ENCODE data around the gene INPP5D. TPM values are rescaled to one million over a fixed set of nuclear protein-coding genes. Genes with fewer than 3 reads are reported as not detected.

The INPP5D gene
- total and polyA plus RNA-seq, 2 donors (not counting 1 experiment from before 2014, with no cell fraction given): 0.01 to 0.33 TPM

DNA sequence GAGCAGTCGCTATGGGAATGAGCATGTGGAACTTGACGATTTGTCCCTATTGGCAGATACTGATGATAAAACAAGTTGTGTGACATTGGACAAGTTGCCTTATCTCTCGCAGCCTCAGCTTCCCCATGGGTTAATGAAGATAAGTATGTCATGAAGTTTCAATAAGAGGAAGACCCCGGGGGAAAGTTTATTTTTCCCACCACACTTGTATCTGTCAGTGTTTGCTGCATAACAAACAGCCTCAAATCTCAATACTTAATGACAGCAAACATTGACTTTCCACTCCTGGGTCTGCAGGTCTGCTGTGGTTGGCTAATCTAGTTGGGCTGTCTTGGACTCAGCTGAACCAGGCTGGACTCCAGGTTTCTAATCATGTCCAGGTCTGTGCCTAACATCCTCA, 45.8 kb downstream of the INPP5D start:
- no peaks in the 10 kb centered on the region for H3K79me2 ChIP-seq (ENCODE audit: control insufficient read depth, insufficient read depth, low read length)
- no peaks in the 10 kb centered on the region for H3K9me3 ChIP-seq (ENCODE audit: control insufficient read depth, insufficient read depth, low read depth, low read length)
- H3K27me3 ChIP-seq (ENCODE audit: control insufficient read depth, insufficient read depth, low read length): no peaks in the 10 kb centered on the region
- no peak overlapping the region for H2AFZ ChIP-seq (ENCODE audit: low read length)
- H3K27ac ChIP-seq (ENCODE audit: insufficient read depth, low read length): no peak overlapping the region
- no peaks in the 10 kb centered on the region for H3K36me3 ChIP-seq (ENCODE audit: control insufficient read depth, insufficient read depth, low read length)
- H3K4me1 ChIP-seq (ENCODE audit: control insufficient read depth, extremely low read depth, insufficient read depth, low read length): no peaks in the 10 kb centered on the region
- H4K20me1 ChIP-seq (ENCODE audit: control insufficient read depth, extremely low read depth, insufficient read depth, low read length): no peaks in the 10 kb centered on the region
- no peak overlapping the region for H3K4me3 ChIP-seq (replicated peaks in 1 of 4; ENCODE audit: control extremely low read depth in 1 of 4, insufficient read depth in 1 of 4, low read depth in 3 of 4, low read length in 4 of 4)
- TF ChIP-seq CTCF (conservative IDR thresholded peaks at IDR 0.05 in 1 of 2, IDR thresholded peaks at IDR 0.05 in 1 of 2; ENCODE audit: low read depth in 1 of 2, low read length in 2 of 2) (no peak), EZH2 (IDR thresholded peaks at IDR 0.05; ENCODE audit: low read length, missing control alignments) (no peak)
- no peak overlapping the region for H3K4me2 ChIP-seq (ENCODE audit: extremely low read depth, insufficient read depth, low read length)
- no peak overlapping the region for H3K9ac ChIP-seq (ENCODE audit: insufficient read depth, low read length)
- no peak for DNase-seq (ENCODE audit: low read depth in 2 of 2)

- Histone ChIP-seq H3K4me1 (ENCODE audit: control insufficient read depth, extremely low read depth, insufficient read depth, low read length) (no peaks in the 10 kb centered on the region), H3K4me3 (replicated peaks in 1 of 4; ENCODE audit: control extremely low read depth in 1 of 4, insufficient read depth in 1 of 4, low read depth in 3 of 4, low read length in 4 of 4) (no peak overlapping the region), H4K20me1 (ENCODE audit: control insufficient read depth, extremely low read depth, insufficient read depth, low read length) (no peaks in the 10 kb centered on the region), H3K4me2 (ENCODE audit: extremely low read depth, insufficient read depth, low read length) (no peak overlapping the region), H3K9me3 (ENCODE audit: control insufficient read depth, insufficient read depth, low read depth, low read length) (no peaks in the 10 kb centered on the region), H3K36me3 (ENCODE audit: control insufficient read depth, insufficient read depth, low read length) (no peaks in the 10 kb centered on the region), H3K27ac (ENCODE audit: insufficient read depth, low read length) (no peak overlapping the region), H3K9ac (ENCODE audit: insufficient read depth, low read length) (no peak overlapping the region), H2AFZ (ENCODE audit: low read length) (no peak overlapping the region), H3K79me2 (ENCODE audit: control insufficient read depth, insufficient read depth, low read length) (no peaks in the 10 kb centered on the region), H3K27me3 (ENCODE audit: control insufficient read depth, insufficient read depth, low read length) (no peaks in the 10 kb centered on the region)
- no peak for DNase-seq (ENCODE audit: low read depth in 2 of 2)
- TF ChIP-seq CTCF (conservative IDR thresholded peaks at IDR 0.05 in 1 of 2, IDR thresholded peaks at IDR 0.05 in 1 of 2; ENCODE audit: low read depth in 1 of 2, low read length in 2 of 2): no peak
- TF ChIP-seq EZH2 (IDR thresholded peaks at IDR 0.05; ENCODE audit: low read length, missing control alignments): no peak
Measured at GRCh38 chr2:233107011-233107410, 46.9 kb downstream of the INPP5D start.

DNA sequence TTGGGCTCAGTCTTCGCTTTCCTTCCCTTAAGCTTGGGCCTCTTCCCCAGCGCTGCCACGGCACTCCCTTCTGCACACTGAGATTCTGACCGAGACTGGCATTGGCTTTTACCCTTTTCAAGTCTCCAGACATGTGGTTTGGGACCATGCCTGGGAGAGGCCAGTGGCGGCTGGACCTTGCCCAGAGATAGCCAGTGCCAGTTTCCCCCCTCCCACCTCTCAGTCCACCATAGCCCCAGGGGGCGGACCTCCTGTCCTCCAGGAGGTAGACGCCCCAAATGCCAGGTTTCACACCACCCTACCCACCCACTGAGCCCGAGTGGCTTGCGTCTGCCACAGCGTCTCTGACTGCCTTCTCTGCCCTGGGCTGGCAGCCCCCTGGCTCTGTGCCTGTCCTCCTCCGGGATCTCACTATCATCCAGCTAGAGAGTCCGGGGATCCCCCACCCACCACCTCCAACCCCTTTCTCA, 47.7 kb downstream of the INPP5D start:
- Histone ChIP-seq H3K27ac (ENCODE audit: insufficient read depth, low read length) (no peak overlapping the region), H3K27me3 (ENCODE audit: control insufficient read depth, insufficient read depth, low read length) (no peaks in the 10 kb centered on the region), H3K9me3 (ENCODE audit: control insufficient read depth, insufficient read depth, low read depth, low read length) (no peaks in the 10 kb centered on the region), H3K4me3 (replicated peaks in 1 of 4; ENCODE audit: control extremely low read depth in 1 of 4, insufficient read depth in 1 of 4, low read depth in 3 of 4, low read length in 4 of 4) (no peak overlapping the region), H4K20me1 (ENCODE audit: control insufficient read depth, extremely low read depth, insufficient read depth, low read length) (no peaks in the 10 kb centered on the region), H2AFZ (ENCODE audit: low read length) (no peak overlapping the region), H3K9ac (ENCODE audit: insufficient read depth, low read length) (no peak overlapping the region), H3K4me1 (ENCODE audit: control insufficient read depth, extremely low read depth, insufficient read depth, low read length) (no peaks in the 10 kb centered on the region), H3K79me2 (ENCODE audit: control insufficient read depth, insufficient read depth, low read length) (no peaks in the 10 kb centered on the region), H3K4me2 (ENCODE audit: extremely low read depth, insufficient read depth, low read length) (no peak overlapping the region), H3K36me3 (ENCODE audit: control insufficient read depth, insufficient read depth, low read length) (no peaks in the 10 kb centered on the region)
- DNase-seq (ENCODE audit: low read depth in 2 of 2): no peak
- TF ChIP-seq CTCF (conservative IDR thresholded peaks at IDR 0.05 in 1 of 2, IDR thresholded peaks at IDR 0.05 in 1 of 2; ENCODE audit: low read depth in 1 of 2, low read length in 2 of 2): no peak
- no peak for TF ChIP-seq EZH2 (IDR thresholded peaks at IDR 0.05; ENCODE audit: low read length, missing control alignments)

Data from fibroblast of lung (primary cell).